Cardiac muscle cell (in vitro differentiated cells and primary cell): ENCODE results near the gene EHF. TPM values are rescaled to one million over a fixed set of nuclear protein-coding genes. Genes with fewer than 3 reads are reported as not detected.
A peak's percentile ranks its signal among the peaks of the same experiment; 100 is the strongest.

Experiments used
- DNase-seq, 2 donors: peaks; one replicate each; pipeline versions ENCODE4 v3.0.0 to v3.0.0-alpha.2; 2010 to 2017; ENCODE audit warnings: low read depth in 1 of 2, low spot score in 1 of 2
- H3K27ac ChIP-seq: fragments of 200-600 bp; sonication (generic); 2 replicates; pipeline ENCODE4 v1.5.1; 2016
- H3K27me3 ChIP-seq: fragments of 200-600 bp; sonication (generic); 2 replicates; pipeline ENCODE4 v1.6.0; 2016; ENCODE audit warnings: control low read depth
- H3K36me3 ChIP-seq: fragments of 200-600 bp; sonication (generic); 2 replicates; pipeline ENCODE4 v1.5.1; 2016; ENCODE audit warnings: control low read depth
- H3K4me1 ChIP-seq: fragments of 200-600 bp; sonication (generic); 2 replicates; pipeline ENCODE4 v1.8.1; 2017; ENCODE audit warnings: low read depth, mild to moderate bottlenecking, mixed run types
- H3K4me3 ChIP-seq: fragments of 200-600 bp; sonication (generic); 2 replicates; pipeline ENCODE4 v1.5.1; 2016; ENCODE audit warnings: mild to moderate bottlenecking
- H3K9me3 ChIP-seq: fragments of 200-600 bp; sonication (generic); 2 replicates; pipeline ENCODE4 v1.5.1; 2017; ENCODE audit warnings: low read depth, mild to moderate bottlenecking, control low read depth
- polyA plus RNA-seq: library from polyadenylated mRNA; unstranded; fragments of >200 nt; fragmentation: Nextera tagmentation; extraction: Ambion mirVana; gene quantifications from 2 replicates; pipeline ENCODE4 v1.2.1, GENCODE V29; 2016
- total RNA-seq: library from RNA; depleted of rRNA; stranded (reverse); fragments of >200 nt; gene quantifications from 2 replicates; pipeline ENCODE4 v1.2.3, GENCODE V29; 2016
- TF ChIP-seq, protein P1 (sequence below): IDR thresholded peaks from 2 replicates; pipeline ENCODE4 v1.5.1; 2012; ENCODE audit warnings: low read depth, mild to moderate bottlenecking, low read length

The EHF gene
- total and polyA plus RNA-seq, 2 experiments from 2014 or later = not detected

GRCh38 chr11:34583818-34584217 is 37.1 kb upstream of the EHF start:
- Histone ChIP-seq H3K9me3 (no peaks in the 10 kb centered on the region), H3K4me3 (no peak overlapping the region), H3K27me3 (no peaks in the 10 kb centered on the region), H3K36me3 (no peaks in the 10 kb centered on the region), H3K4me1 (peaks cover 6% of the 10 kb centered on the region), H3K27ac (no peak overlapping the region)
- TF ChIP-seq, protein P1, sequence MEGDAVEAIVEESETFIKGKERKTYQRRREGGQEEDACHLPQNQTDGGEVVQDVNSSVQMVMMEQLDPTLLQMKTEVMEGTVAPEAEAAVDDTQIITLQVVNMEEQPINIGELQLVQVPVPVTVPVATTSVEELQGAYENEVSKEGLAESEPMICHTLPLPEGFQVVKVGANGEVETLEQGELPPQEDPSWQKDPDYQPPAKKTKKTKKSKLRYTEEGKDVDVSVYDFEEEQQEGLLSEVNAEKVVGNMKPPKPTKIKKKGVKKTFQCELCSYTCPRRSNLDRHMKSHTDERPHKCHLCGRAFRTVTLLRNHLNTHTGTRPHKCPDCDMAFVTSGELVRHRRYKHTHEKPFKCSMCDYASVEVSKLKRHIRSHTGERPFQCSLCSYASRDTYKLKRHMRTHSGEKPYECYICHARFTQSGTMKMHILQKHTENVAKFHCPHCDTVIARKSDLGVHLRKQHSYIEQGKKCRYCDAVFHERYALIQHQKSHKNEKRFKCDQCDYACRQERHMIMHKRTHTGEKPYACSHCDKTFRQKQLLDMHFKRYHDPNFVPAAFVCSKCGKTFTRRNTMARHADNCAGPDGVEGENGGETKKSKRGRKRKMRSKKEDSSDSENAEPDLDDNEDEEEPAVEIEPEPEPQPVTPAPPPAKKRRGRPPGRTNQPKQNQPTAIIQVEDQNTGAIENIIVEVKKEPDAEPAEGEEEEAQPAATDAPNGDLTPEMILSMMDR = no peak
- no peak for DNase-seq

DNA sequence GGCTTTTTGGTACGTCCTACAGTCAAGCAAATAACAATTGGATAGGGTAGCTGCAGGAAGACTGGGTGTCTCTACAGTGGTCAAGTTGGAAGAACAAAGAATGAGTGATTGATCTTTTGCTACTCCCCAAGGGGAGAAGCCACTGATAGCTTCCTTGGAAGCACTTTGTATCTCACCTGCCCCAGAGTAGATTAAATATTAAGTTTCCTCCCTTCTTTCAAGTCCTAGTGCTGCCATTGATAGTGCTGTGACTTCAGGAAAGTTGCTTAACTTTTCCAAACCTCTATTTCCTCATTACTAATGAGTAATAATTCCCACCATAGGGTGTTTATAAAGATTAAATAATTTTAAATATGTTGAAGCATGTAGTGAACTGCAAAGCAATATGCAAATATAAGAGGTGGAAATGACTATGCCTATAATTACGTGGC is 35.6 kb upstream of the EHF start:
- peak overlapping the region; percentile 41 for H3K27ac ChIP-seq
- no peak for DNase-seq

DNA sequence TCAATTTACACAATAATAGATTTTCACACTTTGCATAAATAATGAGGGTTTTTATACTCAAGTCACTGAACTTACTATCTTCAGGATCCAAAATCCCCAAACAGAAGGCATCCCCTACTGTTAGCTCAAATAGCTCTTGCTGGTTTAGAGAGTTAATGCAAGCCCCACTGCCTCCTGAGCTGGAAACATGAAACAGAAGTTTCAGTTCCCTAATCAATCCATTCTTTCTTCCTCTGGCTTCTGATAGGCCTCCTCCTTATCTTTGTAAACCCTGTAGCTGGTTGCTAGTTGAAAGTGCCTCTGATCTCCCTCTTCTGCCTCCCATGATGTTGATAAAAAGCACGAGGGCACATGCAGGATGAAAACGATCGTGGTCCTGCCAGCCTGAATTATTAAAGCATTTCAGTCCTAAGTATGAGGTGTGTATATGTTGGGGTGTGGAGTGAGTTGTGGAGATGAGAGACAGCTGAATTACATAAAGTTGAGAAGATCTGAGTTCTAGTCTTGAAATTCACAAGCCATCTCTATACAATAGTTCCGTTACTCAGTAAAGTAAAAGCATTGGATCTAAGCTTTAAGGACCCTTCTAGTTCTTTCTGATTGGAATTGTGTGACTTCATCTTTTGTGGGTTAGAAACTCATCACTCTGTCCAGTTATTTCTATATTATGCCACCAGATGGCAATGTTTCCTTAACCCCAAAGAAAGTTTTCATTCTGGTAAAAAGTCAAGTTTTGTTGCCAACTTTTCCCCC is 35.0 kb upstream of the EHF start:
- H3K4me1 ChIP-seq = peaks cover 6% of the 10 kb centered on the region
- peak; percentile 72 to 85 for DNase-seq
- H3K27me3 ChIP-seq = no peaks in the 10 kb centered on the region
- H3K9me3 ChIP-seq = no peaks in the 10 kb centered on the region
- H3K4me3 ChIP-seq = peak overlapping the region; percentile 6
- no peaks in the 10 kb centered on the region for H3K36me3 ChIP-seq
- TF ChIP-seq, protein P1 = peak; percentile 54
- H3K27ac ChIP-seq = peak overlapping the region; percentile 41

More for the DNA sequence above, 35.6 kb upstream of the EHF start:
- Histone ChIP-seq H3K36me3 (no peaks in the 10 kb centered on the region), H3K27me3 (no peaks in the 10 kb centered on the region), H3K4me3 (no peak overlapping the region), H3K4me1 (peaks cover 6% of the 10 kb centered on the region), H3K9me3 (no peaks in the 10 kb centered on the region)
- TF ChIP-seq, protein P1 = no peak

GRCh38 chr11:34586488-34587281 is 34.2 kb upstream of the EHF start:
- no peaks in the 10 kb centered on the region for H3K27me3 ChIP-seq
- H3K4me3 ChIP-seq = no peak overlapping the region
- DNase-seq = peak in 1 of 2 donors; percentile 9
- no peak overlapping the region for H3K27ac ChIP-seq
- no peaks in the 10 kb centered on the region for H3K9me3 ChIP-seq
- TF ChIP-seq, protein P1 = no peak
- peaks cover 6% of the 10 kb centered on the region for H3K4me1 ChIP-seq
- no peaks in the 10 kb centered on the region for H3K36me3 ChIP-seq

DNA sequence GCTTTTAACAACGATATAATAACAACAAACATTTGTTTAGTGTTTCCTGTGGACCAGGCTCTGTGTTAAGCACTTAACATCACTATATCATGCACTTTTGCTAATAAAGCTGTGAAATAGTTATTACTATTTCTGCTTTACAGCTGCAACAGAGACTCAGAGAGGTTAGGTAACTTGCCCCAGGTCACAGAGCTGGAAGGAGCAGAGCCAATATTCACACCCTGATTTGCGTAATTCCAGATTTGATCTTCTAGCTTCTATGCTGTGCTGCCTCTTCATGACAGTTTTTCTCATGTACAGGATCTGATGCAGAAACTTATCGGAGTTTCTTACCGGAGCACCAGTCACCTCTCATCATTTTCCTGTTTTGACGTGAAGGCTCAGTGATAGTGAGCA is 33.6 kb upstream of the EHF start:
- no peaks in the 10 kb centered on the region for H3K27me3 ChIP-seq
- peak in 1 of 2 donors; percentile 25 for DNase-seq
- H3K27ac ChIP-seq = no peak overlapping the region
- no peaks in the 10 kb centered on the region for H3K36me3 ChIP-seq
- TF ChIP-seq, protein P1 = no peak
- peaks cover 6% of the 10 kb centered on the region for H3K4me1 ChIP-seq
- H3K4me3 ChIP-seq = no peak overlapping the region
- no peaks in the 10 kb centered on the region for H3K9me3 ChIP-seq
